Liver (tissue), 9 donors: ENCODE results near the gene CALML3. TPM values are rescaled to one million over a fixed set of nuclear protein-coding genes. Genes with fewer than 3 reads are reported as not detected.

Experiments
- DNase-seq: peaks from one replicate; pipeline ENCODE4 v3.0.0-alpha.2; 2017; ENCODE audit warnings: low spot score
- H3K27ac ChIP-seq, 2 donors: one replicate each; pipeline ENCODE4 v1.7.0; 2013; ENCODE audit warnings: inconsistent platforms in 2 of 2, low read length in 2 of 2, control low read depth in 1 of 2, low read depth in 1 of 2, mild to moderate bottlenecking in 1 of 2
- H3K27me3 ChIP-seq, 4 donors: one replicate each; pipeline versions ENCODE4 v1.6.1 to v1.7.0; 2013; ENCODE audit warnings: low read length in 3 of 4, inconsistent platforms in 1 of 4, mild to moderate bottlenecking in 1 of 4, moderate library complexity in 1 of 4; ENCODE audit not compliant: control insufficient read depth in 4 of 4, insufficient read depth in 4 of 4
- H3K36me3 ChIP-seq, 4 donors: one replicate each; pipeline versions ENCODE4 v1.6.1 to v1.7.0; 2013; ENCODE audit warnings: low read length in 3 of 4, mild to moderate bottlenecking in 3 of 4, low read depth in 1 of 4, moderate library complexity in 1 of 4; ENCODE audit not compliant: control insufficient read depth in 4 of 4, insufficient read depth in 3 of 4
- H3K4me1 ChIP-seq, 4 donors: one replicate each; pipeline versions ENCODE4 v1.6.1 to v1.7.0; 2013; ENCODE audit warnings: low read length in 3 of 4, mild to moderate bottlenecking in 3 of 4, moderate library complexity in 1 of 4; ENCODE audit not compliant: control insufficient read depth in 4 of 4, insufficient read depth in 4 of 4
- H3K4me3 ChIP-seq, 3 donors: one replicate each; pipeline versions ENCODE4 v1.6.1 to v1.7.0; 2013; ENCODE audit warnings: low read length in 3 of 3, control low read depth in 1 of 3, low read depth in 1 of 3, mild to moderate bottlenecking in 1 of 3
- H3K9ac ChIP-seq, 2 donors: one replicate each; pipeline ENCODE4 v1.7.0; 2013; ENCODE audit warnings: low read length in 2 of 2, mild to moderate bottlenecking in 2 of 2, moderate library complexity in 2 of 2, control low read depth in 1 of 2, low read depth in 1 of 2
- H3K9me3 ChIP-seq, 4 donors: one replicate each; pipeline versions ENCODE4 v1.6.1 to v1.7.0; 2013; ENCODE audit warnings: low read length in 3 of 4; ENCODE audit not compliant: control insufficient read depth in 4 of 4
- EGR1 ChIP-seq, 2 donors: IDR thresholded peaks; 2 replicates each; pipeline ENCODE4 v1.6.1; 2016 to 2018; ENCODE audit warnings: antibody characterized with exemption in 2 of 2, low read depth in 2 of 2
- FOXA1 ChIP-seq: IDR thresholded peaks from 2 replicates; pipeline ENCODE4 v1.6.1; 2016; ENCODE audit warnings: antibody characterized with exemption
- FOXA2 ChIP-seq: IDR thresholded peaks from 2 replicates; pipeline ENCODE4 v1.6.1; 2016; ENCODE audit warnings: antibody characterized with exemption
- GABPA ChIP-seq, 2 donors: IDR thresholded peaks in 1 of 2; conservative IDR thresholded peaks in 1 of 2; 2 replicates each; pipeline ENCODE4 v1.6.1; 2016; ENCODE audit warnings: antibody characterized with exemption in 2 of 2, mild to moderate bottlenecking in 1 of 2, moderate library complexity in 1 of 2
- HNF4A ChIP-seq, 2 donors: conservative IDR thresholded peaks; 2 replicates each; pipeline ENCODE4 v1.6.1; 2016; ENCODE audit warnings: antibody characterized with exemption in 2 of 2, mild to moderate bottlenecking in 2 of 2
- HNF4G ChIP-seq: IDR thresholded peaks from 2 replicates; pipeline ENCODE4 v1.6.1; 2016; ENCODE audit warnings: antibody characterized with exemption
- JUND ChIP-seq, 2 donors: IDR thresholded peaks; 2 replicates each; pipeline ENCODE4 v1.6.1; 2016; ENCODE audit warnings: antibody characterized with exemption in 2 of 2
- NR2F2 ChIP-seq: IDR thresholded peaks from 2 replicates; pipeline ENCODE4 v1.6.1; 2016; ENCODE audit warnings: antibody characterized with exemption
- RAD21 ChIP-seq, 2 donors: IDR thresholded peaks; 2 replicates each; pipeline ENCODE4 v1.6.1; 2016; ENCODE audit warnings: antibody characterized with exemption in 2 of 2, mild to moderate bottlenecking in 2 of 2
- REST ChIP-seq: IDR thresholded peaks from 2 replicates; pipeline ENCODE4 v1.6.1; 2016; ENCODE audit warnings: antibody characterized with exemption, mild to moderate bottlenecking
- RXRA ChIP-seq, 2 donors: IDR thresholded peaks; 2 replicates each; pipeline ENCODE4 v1.6.1; 2017 to 2018; ENCODE audit warnings: antibody characterized with exemption in 2 of 2, mild to moderate bottlenecking in 1 of 2
- SP1 ChIP-seq: IDR thresholded peaks from 2 replicates; pipeline ENCODE4 v1.6.1; 2018; ENCODE audit warnings: antibody characterized with exemption, mild to moderate bottlenecking
- TAF1 ChIP-seq: conservative IDR thresholded peaks from 2 replicates; pipeline ENCODE4 v1.6.1; 2016; ENCODE audit warnings: antibody characterized with exemption, mild to moderate bottlenecking
- YY1 ChIP-seq: IDR thresholded peaks from 2 replicates; pipeline ENCODE4 v1.6.1; 2016; ENCODE audit warnings: antibody characterized with exemption, mild to moderate bottlenecking
- ZBTB33 ChIP-seq: IDR thresholded peaks from 2 replicates; pipeline ENCODE4 v1.6.1; 2016; ENCODE audit warnings: antibody characterized with exemption
- WGBS: extraction: QIAGEN DNeasy Blood & Tissue Kit; methylation state at CpG from one replicate; pipeline ENCODE4 v1.1.7; 2013; 5-methylcytosine and 5-hydroxymethylcytosine counted together
- polyA plus RNA-seq, 2 donors: library from polyadenylated mRNA; stranded (reverse) in 1 of 2; unstranded in 1 of 2; fragments of 200-250 nt in 1 of 2; fragments of >200 nt in 1 of 2; fragmentation: Nextera tagmentation in 1 of 2; extraction: Ambion mirVana in 1 of 2; gene quantifications; one replicate each; pipeline versions ENCODE4 v1.2.1 to v1.2.3, GENCODE V29; 2013 to 2015
- total RNA-seq, 2 donors: library from RNA; depleted of rRNA; stranded (reverse); fragments of >200 nt; gene quantifications; one replicate each; pipeline ENCODE4 v1.2.3, GENCODE V29; 2014
- TF ChIP-seq, protein P1 (sequence below): fragments of 150-350 bp; IDR thresholded peaks from 2 replicates; pipeline ENCODE4 v1.5.1; 2017; ENCODE audit warnings: improper control_type of control experiment, low read depth, low read length; ENCODE audit not compliant: missing input control
- donor health status: healthy.
- donor health status: healthy.
- donor health status: healthy.
- donor health status: healthy.
- donor health status: healthy.

Gene CALML3
- total and polyA plus RNA-seq, 4 donors, result not detected

- TF ChIP-seq, protein P1, sequence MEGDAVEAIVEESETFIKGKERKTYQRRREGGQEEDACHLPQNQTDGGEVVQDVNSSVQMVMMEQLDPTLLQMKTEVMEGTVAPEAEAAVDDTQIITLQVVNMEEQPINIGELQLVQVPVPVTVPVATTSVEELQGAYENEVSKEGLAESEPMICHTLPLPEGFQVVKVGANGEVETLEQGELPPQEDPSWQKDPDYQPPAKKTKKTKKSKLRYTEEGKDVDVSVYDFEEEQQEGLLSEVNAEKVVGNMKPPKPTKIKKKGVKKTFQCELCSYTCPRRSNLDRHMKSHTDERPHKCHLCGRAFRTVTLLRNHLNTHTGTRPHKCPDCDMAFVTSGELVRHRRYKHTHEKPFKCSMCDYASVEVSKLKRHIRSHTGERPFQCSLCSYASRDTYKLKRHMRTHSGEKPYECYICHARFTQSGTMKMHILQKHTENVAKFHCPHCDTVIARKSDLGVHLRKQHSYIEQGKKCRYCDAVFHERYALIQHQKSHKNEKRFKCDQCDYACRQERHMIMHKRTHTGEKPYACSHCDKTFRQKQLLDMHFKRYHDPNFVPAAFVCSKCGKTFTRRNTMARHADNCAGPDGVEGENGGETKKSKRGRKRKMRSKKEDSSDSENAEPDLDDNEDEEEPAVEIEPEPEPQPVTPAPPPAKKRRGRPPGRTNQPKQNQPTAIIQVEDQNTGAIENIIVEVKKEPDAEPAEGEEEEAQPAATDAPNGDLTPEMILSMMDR, result no peak
- TF ChIP-seq GABPA (IDR thresholded peaks at IDR 0.05 in 1 of 2, conservative IDR thresholded peaks at IDR 0.05 in 1 of 2), result no peak
- no peak for TF ChIP-seq HNF4G
- no peak for TF ChIP-seq TAF1
- TF ChIP-seq RAD21 (IDR thresholded peaks at IDR 0.05), result no peak
- no peak for TF ChIP-seq RXRA (IDR thresholded peaks at IDR 0.05)
Measured at GRCh38 chr10:5552376-5553321, 27.9 kb downstream of the CALML3 start (continued).

- no peak for TF ChIP-seq JUND (IDR thresholded peaks at IDR 0.05)
- peaks cover 2 to 20% (median 14%) of the 10 kb centered on the region in 4 donors for H3K4me1 ChIP-seq
- DNase-seq, result no peak
- H3K36me3 ChIP-seq, result no peaks in the 10 kb centered on the region
- no peaks in the 10 kb centered on the region for H3K9me3 ChIP-seq
- no peak overlapping the region for H3K9ac ChIP-seq
- H3K4me3 ChIP-seq, result no peak overlapping the region
- H3K27ac ChIP-seq, result no peak overlapping the region
- H3K27me3 ChIP-seq, result no peaks in the 10 kb centered on the region
- WGBS, result 83% methylated on average over 17 of the region's 17 CpGs
Measured at GRCh38 chr10:5553400-5554170, 28.8 kb downstream of the CALML3 start.

GRCh38 chr10:5555021-5555510, 30.3 kb downstream of the CALML3 start:
- 87% methylated on average over 19 of the region's 19 CpGs for WGBS
- DNase-seq, result no peak
- no peak for TF ChIP-seq FOXA2
- no peak for TF ChIP-seq HNF4G
- no peak for TF ChIP-seq YY1
- TF ChIP-seq RAD21 (IDR thresholded peaks at IDR 0.05), result no peak
- TF ChIP-seq HNF4A (conservative IDR thresholded peaks at IDR 0.05), result no peak
- no peak for TF ChIP-seq SP1
- TF ChIP-seq, protein P1, result no peak
- no peak for TF ChIP-seq ZBTB33
- no peak for TF ChIP-seq EGR1 (IDR thresholded peaks at IDR 0.05; ENCODE audit: low read depth in 2 of 2)
- TF ChIP-seq TAF1, result no peak
- no peak for TF ChIP-seq FOXA1
- TF ChIP-seq REST, result no peak
- no peak for TF ChIP-seq NR2F2
- TF ChIP-seq GABPA (IDR thresholded peaks at IDR 0.05 in 1 of 2, conservative IDR thresholded peaks at IDR 0.05 in 1 of 2), result no peak
- no peaks in the 10 kb centered on the region for H3K36me3 ChIP-seq
- no peaks in the 10 kb centered on the region for H3K9me3 ChIP-seq
- H3K4me1 ChIP-seq, result peaks cover 2 to 14% (median 12%) of the 10 kb centered on the region in 4 donors
- H3K9ac ChIP-seq, result no peak overlapping the region
- no peaks in the 10 kb centered on the region for H3K27me3 ChIP-seq
- no peak overlapping the region for H3K27ac ChIP-seq
- no peak overlapping the region for H3K4me3 ChIP-seq
